UCSD-AML1 (cell line): ENCODE measurements around the gene TIMM29.

Experiments
- DNase-seq: peaks from one replicate; lab custom pipeline; 2025; ENCODE audit not compliant: unreplicated experiment; lab: John Stamatoyannopoulos, UW

Gene TIMM29

GRCh38 chr19:10911579-10912363 lies 16.8 kb upstream of the TIMM29 start:
- no peak for DNase-seq

- DNase-seq: no peak
Observed at GRCh38 chr19:10912619-10913018, 16.0 kb upstream of the TIMM29 start.

- DNase-seq: no peak
Observed at GRCh38 chr19:10913716-10914340, 14.8 kb upstream of the TIMM29 start.

GRCh38 chr19:10915130-10916091 lies 13.2 kb upstream of the TIMM29 start:
- no peak for DNase-seq

GRCh38 chr19:10916602-10917001 lies 12.0 kb upstream of the TIMM29 start:
- DNase-seq: no peak

GRCh38 chr19:10918359-10918758 lies 10.3 kb upstream of the TIMM29 start:
- DNase-seq: no peak

GRCh38 chr19:10919352-10920287 lies 9.0 kb upstream of the TIMM29 start:
- no peak for DNase-seq

GRCh38 chr19:10920288-10920655 lies 8.3 kb upstream of the TIMM29 start:
- DNase-seq: no peak

GRCh38 chr19:10920781-10921180 lies 7.8 kb upstream of the TIMM29 start:
- DNase-seq: no peak

GRCh38 chr19:10921199-10921909 lies 7.3 kb upstream of the TIMM29 start:
- no peak for DNase-seq

- no peak for DNase-seq
Observed at GRCh38 chr19:10921910-10922637, 6.5 kb upstream of the TIMM29 start.

- no peak for DNase-seq
Observed at GRCh38 chr19:10922638-10923014, 6.0 kb upstream of the TIMM29 start.

- no peak for DNase-seq
Observed at GRCh38 chr19:10923260-10924112, 5.1 kb upstream of the TIMM29 start.

GRCh38 chr19:10924597-10924996 lies 4.0 kb upstream of the TIMM29 start:
- no peak for DNase-seq

GRCh38 chr19:10927730-10928562 lies 665 bp upstream of the TIMM29 start:
- peak; percentile 43 for DNase-seq

GRCh38 chr19:10929402-10929794 lies 787 bp downstream of the TIMM29 start:
- DNase-seq: no peak

- DNase-seq: no peak
Observed at GRCh38 chr19:10935371-10936059, 6.9 kb downstream of the TIMM29 start.
